ENCODE data around the gene ZNF804B. TPM values are rescaled to one million over a fixed set of nuclear protein-coding genes. Genes with fewer than 3 reads are reported as not detected.

The ZNF804B gene
- total RNA-seq, 2 donors from 2014 or later = 0.13 to 0.49 TPM

GRCh38 chr7:89336121-89336520 is 576.6 kb downstream of the ZNF804B start:
- no peak for TF ChIP-seq CTCF (conservative IDR thresholded peaks at IDR 0.05)
- Histone ChIP-seq H3K4me3 (ENCODE audit: low read length) (no peak overlapping the region), H3K36me3 (ENCODE audit: control insufficient read depth, insufficient read depth, low read length) (no peaks in the 10 kb centered on the region), H3K27ac (ENCODE audit: low read depth, low read length) (no peak overlapping the region), H3K9me3 (ENCODE audit: control insufficient read depth, low read length) (no peaks in the 10 kb centered on the region), H3K27me3 (ENCODE audit: control insufficient read depth, insufficient read depth, low read length, poor library complexity, severe bottlenecking) (no peaks in the 10 kb centered on the region), H3K9ac (ENCODE audit: extremely low read depth, low read length, poor library complexity, severe bottlenecking) (no peak overlapping the region), H3K4me1 (ENCODE audit: control insufficient read depth, insufficient read depth, low read length) (no peaks in the 10 kb centered on the region)
- no peak for DNase-seq
- 84 to 89% methylated on average over 3 to 5 of the region's 5 CpGs for WGBS, 2 experiments (ENCODE audit: insufficient coverage in 1 of 2, insufficient read length in 1 of 2)
- Mint-ChIP-seq H3K4me1 (no peaks in the 10 kb centered on the region), H3K4me3 (no peak overlapping the region), H3K9me3 (no peaks in the 10 kb centered on the region), H3K27ac (no peak overlapping the region), H3K36me3 (ENCODE audit: low read depth) (no peaks in the 10 kb centered on the region), H3K27me3 (ENCODE audit: insufficient read depth) (no peaks in the 10 kb centered on the region)

GRCh38 chr7:89339748-89340147 is 580.2 kb downstream of the ZNF804B start:
- Histone ChIP-seq H3K9me3 (ENCODE audit: control insufficient read depth, low read length) (no peaks in the 10 kb centered on the region), H3K4me3 (ENCODE audit: low read length) (no peak overlapping the region), H3K9ac (ENCODE audit: extremely low read depth, low read length, poor library complexity, severe bottlenecking) (no peak overlapping the region), H3K36me3 (ENCODE audit: control insufficient read depth, insufficient read depth, low read length) (no peaks in the 10 kb centered on the region), H3K27ac (ENCODE audit: low read depth, low read length) (no peak overlapping the region), H3K4me1 (ENCODE audit: control insufficient read depth, insufficient read depth, low read length) (no peaks in the 10 kb centered on the region), H3K27me3 (ENCODE audit: control insufficient read depth, insufficient read depth, low read length, poor library complexity, severe bottlenecking) (no peaks in the 10 kb centered on the region)
- no peaks in the 10 kb centered on the region for H3K27me3 Mint-ChIP-seq (ENCODE audit: insufficient read depth)
- H3K36me3 Mint-ChIP-seq (ENCODE audit: low read depth) = no peaks in the 10 kb centered on the region
- WGBS, 2 experiments (ENCODE audit: insufficient coverage in 1 of 2, insufficient read length in 1 of 2) = 53 to 69% methylated on average over 2 to 3 of the region's 3 CpGs
- H3K27ac Mint-ChIP-seq = no peak overlapping the region
- H3K4me1 Mint-ChIP-seq = no peaks in the 10 kb centered on the region
- no peak for DNase-seq
- TF ChIP-seq CTCF (conservative IDR thresholded peaks at IDR 0.05) = no peak
- no peaks in the 10 kb centered on the region for H3K9me3 Mint-ChIP-seq
- no peak overlapping the region for H3K4me3 Mint-ChIP-seq

- no peak for TF ChIP-seq CTCF (conservative IDR thresholded peaks at IDR 0.05)
- Histone ChIP-seq H3K36me3 (ENCODE audit: control insufficient read depth, insufficient read depth, low read length) (no peaks in the 10 kb centered on the region), H3K4me1 (ENCODE audit: control insufficient read depth, insufficient read depth, low read length) (no peaks in the 10 kb centered on the region), H3K9me3 (ENCODE audit: control insufficient read depth, low read length) (no peaks in the 10 kb centered on the region), H3K27me3 (ENCODE audit: control insufficient read depth, insufficient read depth, low read length, poor library complexity, severe bottlenecking) (no peaks in the 10 kb centered on the region), H3K27ac (ENCODE audit: low read depth, low read length) (no peak overlapping the region), H3K9ac (ENCODE audit: extremely low read depth, low read length, poor library complexity, severe bottlenecking) (no peak overlapping the region), H3K4me3 (ENCODE audit: low read length) (no peak overlapping the region)
- peaks cover 9% of the 10 kb centered on the region for H3K9me3 Mint-ChIP-seq
- no peaks in the 10 kb centered on the region for H3K36me3 Mint-ChIP-seq (ENCODE audit: low read depth)
- H3K4me3 Mint-ChIP-seq = no peak overlapping the region
- no peak overlapping the region for H3K27ac Mint-ChIP-seq
- peaks cover 3% of the 10 kb centered on the region for H3K4me1 Mint-ChIP-seq
- H3K27me3 Mint-ChIP-seq (ENCODE audit: insufficient read depth) = no peaks in the 10 kb centered on the region
- no peak for DNase-seq
- 46% methylated on average over 1 of the region's 1 CpG; no CpG with 5 or more reads in 1 of the 2 experiments for WGBS, 2 experiments (ENCODE audit: insufficient coverage in 1 of 2, insufficient read length in 1 of 2)
Observed at GRCh38 chr7:89357121-89357520, 597.6 kb downstream of the ZNF804B start.

All from endodermal cell (in vitro differentiated cells).